Fibroblast of lung (primary cell): ENCODE results near the gene POLR3F.

ENCODE experiments used
- EZH2 ChIP-seq: IDR thresholded peaks from 2 replicates; pipeline ENCODE4 v1.5.1; 2012; ENCODE audit warnings: low read length, control low read depth, mild to moderate bottlenecking; ENCODE audit errors: missing control alignments
- TF ChIP-seq, protein P1 (sequence below), 2 donors: IDR thresholded peaks in 1 of 2; conservative IDR thresholded peaks in 1 of 2; 1 replicate in 1 of 2; 2 replicates in 1 of 2; pipeline ENCODE4 v1.5.1; 2011 to 2012; ENCODE audit warnings: low read length in 2 of 2, control low read depth in 1 of 2, inconsistent platforms in 1 of 2, low read depth in 1 of 2, mild to moderate bottlenecking in 1 of 2

DNA sequence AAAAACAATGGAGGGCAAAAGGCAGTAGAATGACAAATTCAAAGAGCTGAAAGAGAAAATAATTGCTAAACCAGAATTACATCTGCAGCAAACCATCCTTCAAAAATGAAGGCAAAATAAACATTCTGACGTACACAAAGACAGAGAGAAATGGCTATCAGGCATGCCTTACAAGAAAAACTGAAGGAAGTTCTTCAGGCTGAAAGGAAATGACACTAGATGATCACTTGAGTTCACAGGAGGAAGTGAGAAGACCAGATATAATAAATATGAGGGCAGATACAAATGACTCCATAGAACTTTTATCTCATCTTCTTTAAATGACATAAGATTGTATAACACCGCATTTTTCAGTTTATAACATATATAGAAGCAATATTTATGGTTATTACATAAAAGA lies 30.3 kb upstream of the POLR3F start:
- TF ChIP-seq, protein P1, sequence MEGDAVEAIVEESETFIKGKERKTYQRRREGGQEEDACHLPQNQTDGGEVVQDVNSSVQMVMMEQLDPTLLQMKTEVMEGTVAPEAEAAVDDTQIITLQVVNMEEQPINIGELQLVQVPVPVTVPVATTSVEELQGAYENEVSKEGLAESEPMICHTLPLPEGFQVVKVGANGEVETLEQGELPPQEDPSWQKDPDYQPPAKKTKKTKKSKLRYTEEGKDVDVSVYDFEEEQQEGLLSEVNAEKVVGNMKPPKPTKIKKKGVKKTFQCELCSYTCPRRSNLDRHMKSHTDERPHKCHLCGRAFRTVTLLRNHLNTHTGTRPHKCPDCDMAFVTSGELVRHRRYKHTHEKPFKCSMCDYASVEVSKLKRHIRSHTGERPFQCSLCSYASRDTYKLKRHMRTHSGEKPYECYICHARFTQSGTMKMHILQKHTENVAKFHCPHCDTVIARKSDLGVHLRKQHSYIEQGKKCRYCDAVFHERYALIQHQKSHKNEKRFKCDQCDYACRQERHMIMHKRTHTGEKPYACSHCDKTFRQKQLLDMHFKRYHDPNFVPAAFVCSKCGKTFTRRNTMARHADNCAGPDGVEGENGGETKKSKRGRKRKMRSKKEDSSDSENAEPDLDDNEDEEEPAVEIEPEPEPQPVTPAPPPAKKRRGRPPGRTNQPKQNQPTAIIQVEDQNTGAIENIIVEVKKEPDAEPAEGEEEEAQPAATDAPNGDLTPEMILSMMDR (conservative IDR thresholded peaks at IDR 0.05 in 1 of 2, IDR thresholded peaks at IDR 0.05 in 1 of 2; ENCODE audit: low read depth in 1 of 2, low read length in 2 of 2): no peak
- no peak for TF ChIP-seq EZH2
